ENCODE results near the gene PLB1.

Gene PLB1

GRCh38 chr2:28581312-28581711, 85.5 kb downstream of the PLB1 start:
- Histone ChIP-seq H3K4me1 (ENCODE audit: control insufficient read depth, insufficient read depth, low read length, poor library complexity, severe bottlenecking) (peaks cover 25% of the 10 kb centered on the region), H3K36me3 (ENCODE audit: control insufficient read depth, insufficient read depth, low read length) (no peaks in the 10 kb centered on the region), H3K4me3 (ENCODE audit: extremely low read depth, insufficient read depth, low read length, poor library complexity, severe bottlenecking) (no peak overlapping the region), H3K9me3 (ENCODE audit: control insufficient read depth, low read length) (no peaks in the 10 kb centered on the region), H3K27ac (ENCODE audit: low read depth, low read length, severe bottlenecking) (no peak overlapping the region)
- 100% methylated on average over 1 of the region's 4 CpGs; no CpG with 5 or more reads in 1 of the 2 experiments for WGBS, 2 experiments (ENCODE audit: insufficient coverage in 2 of 2)

GRCh38 chr2:28582152-28582551, 86.3 kb downstream of the PLB1 start:
- 83 to 87% methylated on average over 5 of the region's 6 CpGs for WGBS, 2 experiments (ENCODE audit: insufficient coverage in 2 of 2)
- Histone ChIP-seq H3K27ac (ENCODE audit: low read depth, low read length, severe bottlenecking) (no peak overlapping the region), H3K9me3 (ENCODE audit: control insufficient read depth, low read length) (no peaks in the 10 kb centered on the region), H3K4me1 (ENCODE audit: control insufficient read depth, insufficient read depth, low read length, poor library complexity, severe bottlenecking) (peaks cover 25% of the 10 kb centered on the region), H3K4me3 (ENCODE audit: extremely low read depth, insufficient read depth, low read length, poor library complexity, severe bottlenecking) (no peak overlapping the region), H3K36me3 (ENCODE audit: control insufficient read depth, insufficient read depth, low read length) (no peaks in the 10 kb centered on the region)

- H3K36me3 ChIP-seq (ENCODE audit: control insufficient read depth, insufficient read depth, low read length): no peaks in the 10 kb centered on the region
- WGBS, 2 experiments (ENCODE audit: insufficient coverage in 2 of 2): 74 to 100% methylated on average over 1 to 4 of the region's 5 CpGs
- no peak overlapping the region for H3K27ac ChIP-seq (ENCODE audit: low read depth, low read length, severe bottlenecking)
- H3K9me3 ChIP-seq (ENCODE audit: control insufficient read depth, low read length): no peaks in the 10 kb centered on the region
- peaks cover 25% of the 10 kb centered on the region for H3K4me1 ChIP-seq (ENCODE audit: control insufficient read depth, insufficient read depth, low read length, poor library complexity, severe bottlenecking)
- no peak overlapping the region for H3K4me3 ChIP-seq (ENCODE audit: extremely low read depth, insufficient read depth, low read length, poor library complexity, severe bottlenecking)
Observed at GRCh38 chr2:28582595-28582994, 86.7 kb downstream of the PLB1 start.

GRCh38 chr2:28583899-28584553, 88.2 kb downstream of the PLB1 start:
- no peaks in the 10 kb centered on the region for H3K36me3 ChIP-seq (ENCODE audit: control insufficient read depth, insufficient read depth, low read length)
- no peaks in the 10 kb centered on the region for H3K9me3 ChIP-seq (ENCODE audit: control insufficient read depth, low read length)
- peak overlapping the region; percentile 93 for H3K27ac ChIP-seq (ENCODE audit: low read depth, low read length, severe bottlenecking)
- 68% methylated on average over 7 to 9 of the region's 10 CpGs for WGBS, 2 experiments (ENCODE audit: insufficient coverage in 2 of 2)
- peaks cover 25% of the 10 kb centered on the region for H3K4me1 ChIP-seq (ENCODE audit: control insufficient read depth, insufficient read depth, low read length, poor library complexity, severe bottlenecking)
- H3K4me3 ChIP-seq (ENCODE audit: extremely low read depth, insufficient read depth, low read length, poor library complexity, severe bottlenecking): no peak overlapping the region

GRCh38 chr2:28586867-28587266, 91.0 kb downstream of the PLB1 start:
- 96 to 97% methylated on average over 4 to 6 of the region's 7 CpGs for WGBS, 2 experiments (ENCODE audit: insufficient coverage in 2 of 2)
- Histone ChIP-seq H3K36me3 (ENCODE audit: control insufficient read depth, insufficient read depth, low read length) (no peaks in the 10 kb centered on the region), H3K4me1 (ENCODE audit: control insufficient read depth, insufficient read depth, low read length, poor library complexity, severe bottlenecking) (peaks cover 21% of the 10 kb centered on the region), H3K4me3 (ENCODE audit: extremely low read depth, insufficient read depth, low read length, poor library complexity, severe bottlenecking) (no peak overlapping the region), H3K27ac (ENCODE audit: low read depth, low read length, severe bottlenecking) (no peak overlapping the region), H3K9me3 (ENCODE audit: control insufficient read depth, low read length) (no peaks in the 10 kb centered on the region)

GRCh38 chr2:28587526-28588291, 91.8 kb downstream of the PLB1 start:
- H3K4me1 ChIP-seq (ENCODE audit: control insufficient read depth, insufficient read depth, low read length, poor library complexity, severe bottlenecking): peaks cover 19% of the 10 kb centered on the region
- no peaks in the 10 kb centered on the region for H3K36me3 ChIP-seq (ENCODE audit: control insufficient read depth, insufficient read depth, low read length)
- H3K4me3 ChIP-seq (ENCODE audit: extremely low read depth, insufficient read depth, low read length, poor library complexity, severe bottlenecking): no peak overlapping the region
- H3K27ac ChIP-seq (ENCODE audit: low read depth, low read length, severe bottlenecking): no peak overlapping the region
- 92 to 94% methylated on average over 10 to 15 of the region's 15 CpGs for WGBS, 2 experiments (ENCODE audit: insufficient coverage in 2 of 2)
- no peaks in the 10 kb centered on the region for H3K9me3 ChIP-seq (ENCODE audit: control insufficient read depth, low read length)

- Histone ChIP-seq H3K9me3 (ENCODE audit: control insufficient read depth, low read length) (no peaks in the 10 kb centered on the region), H3K4me3 (ENCODE audit: extremely low read depth, insufficient read depth, low read length, poor library complexity, severe bottlenecking) (no peak overlapping the region), H3K4me1 (ENCODE audit: control insufficient read depth, insufficient read depth, low read length, poor library complexity, severe bottlenecking) (peaks cover 18% of the 10 kb centered on the region), H3K27ac (ENCODE audit: low read depth, low read length, severe bottlenecking) (no peak overlapping the region), H3K36me3 (ENCODE audit: control insufficient read depth, insufficient read depth, low read length) (no peaks in the 10 kb centered on the region)
- WGBS, 2 experiments (ENCODE audit: insufficient coverage in 2 of 2): no CpG with 5 or more reads among the region's 3 CpGs
Observed at GRCh38 chr2:28588292-28588670, 92.4 kb downstream of the PLB1 start.

GRCh38 chr2:28589746-28590463, 94.0 kb downstream of the PLB1 start:
- no peak overlapping the region for H3K4me3 ChIP-seq (ENCODE audit: extremely low read depth, insufficient read depth, low read length, poor library complexity, severe bottlenecking)
- 90 to 96% methylated on average over 14 to 15 of the region's 15 CpGs for WGBS, 2 experiments (ENCODE audit: insufficient coverage in 2 of 2)
- H3K4me1 ChIP-seq (ENCODE audit: control insufficient read depth, insufficient read depth, low read length, poor library complexity, severe bottlenecking): peaks cover 13% of the 10 kb centered on the region
- H3K36me3 ChIP-seq (ENCODE audit: control insufficient read depth, insufficient read depth, low read length): no peaks in the 10 kb centered on the region
- H3K9me3 ChIP-seq (ENCODE audit: control insufficient read depth, low read length): no peaks in the 10 kb centered on the region
- H3K27ac ChIP-seq (ENCODE audit: low read depth, low read length, severe bottlenecking): no peak overlapping the region

GRCh38 chr2:28590496-28591301, 94.8 kb downstream of the PLB1 start:
- WGBS, 2 experiments (ENCODE audit: insufficient coverage in 2 of 2): 84 to 87% methylated on average over 11 to 12 of the region's 13 CpGs
- H3K36me3 ChIP-seq (ENCODE audit: control insufficient read depth, insufficient read depth, low read length): no peaks in the 10 kb centered on the region
- peaks cover 11% of the 10 kb centered on the region for H3K4me1 ChIP-seq (ENCODE audit: control insufficient read depth, insufficient read depth, low read length, poor library complexity, severe bottlenecking)
- H3K27ac ChIP-seq (ENCODE audit: low read depth, low read length, severe bottlenecking): no peak overlapping the region
- H3K9me3 ChIP-seq (ENCODE audit: control insufficient read depth, low read length): no peaks in the 10 kb centered on the region
- no peak overlapping the region for H3K4me3 ChIP-seq (ENCODE audit: extremely low read depth, insufficient read depth, low read length, poor library complexity, severe bottlenecking)

GRCh38 chr2:28591711-28592335, 96.0 kb downstream of the PLB1 start:
- no peak overlapping the region for H3K4me3 ChIP-seq (ENCODE audit: extremely low read depth, insufficient read depth, low read length, poor library complexity, severe bottlenecking)
- H3K9me3 ChIP-seq (ENCODE audit: control insufficient read depth, low read length): no peaks in the 10 kb centered on the region
- WGBS, 2 experiments (ENCODE audit: insufficient coverage in 2 of 2): 84 to 87% methylated on average over 9 of the region's 9 CpGs
- H3K27ac ChIP-seq (ENCODE audit: low read depth, low read length, severe bottlenecking): no peak overlapping the region
- no peaks in the 10 kb centered on the region for H3K36me3 ChIP-seq (ENCODE audit: control insufficient read depth, insufficient read depth, low read length)
- H3K4me1 ChIP-seq (ENCODE audit: control insufficient read depth, insufficient read depth, low read length, poor library complexity, severe bottlenecking): peaks cover 17% of the 10 kb centered on the region

Data from mesodermal cell (in vitro differentiated cells).